A673 (cell line): ENCODE data around the gene CAMSAP2.

Experiments used
- EZH2 ChIP-seq: fragments of 200-600 bp; sonication (generic); IDR thresholded peaks from 2 replicates; pipeline ENCODE4 v1.6.1; 2017; ENCODE audit warnings: borderline replicate concordance, low read depth, mild to moderate bottlenecking, mixed read lengths, antibody characterized with exemption, low read length; ENCODE audit not compliant: poor library complexity, severe bottlenecking
- TF ChIP-seq, protein P1 (sequence below): fragments of 300-800, 200-600 bp; sonication (generic); conservative IDR thresholded peaks from 2 replicates; pipeline ENCODE4 v1.5.1; 2017; ENCODE audit warnings: low read depth, mild to moderate bottlenecking, antibody characterized with exemption, low read length, moderate library complexity, mixed read lengths

DNA sequence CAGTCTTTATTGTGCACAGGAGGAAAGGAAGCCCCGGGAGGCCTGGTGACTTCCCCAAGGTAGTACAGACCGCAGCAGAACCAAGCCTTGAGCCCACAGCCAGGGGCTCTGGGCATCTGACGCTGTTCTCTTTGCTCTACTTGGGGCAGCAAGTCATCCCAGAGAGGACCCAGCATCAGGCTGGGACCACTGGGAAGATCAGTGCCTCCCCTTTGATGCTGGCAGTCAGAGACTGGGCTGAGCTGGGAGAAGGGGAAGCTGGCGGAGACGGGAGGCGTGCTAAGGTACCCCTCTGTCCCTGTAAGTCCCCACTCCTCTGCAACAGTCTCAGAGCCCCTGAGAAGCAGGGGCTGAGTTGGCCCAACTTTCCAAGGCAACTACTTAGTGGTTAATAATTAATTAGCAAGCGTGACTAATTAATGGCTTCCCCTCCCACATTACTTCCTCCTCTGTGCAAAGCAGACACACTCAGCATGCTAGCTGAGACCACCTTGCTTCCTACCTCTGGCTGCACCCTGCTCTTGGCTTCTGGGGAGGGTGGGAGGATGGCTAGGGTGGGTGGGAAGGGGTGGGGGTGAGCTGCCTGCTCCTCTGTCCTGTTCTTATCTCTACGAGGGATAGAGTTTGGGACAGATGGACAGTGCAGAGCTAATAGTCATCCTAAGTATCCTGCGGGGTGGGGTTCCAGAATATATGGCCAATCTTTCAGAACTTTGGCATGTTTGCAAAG lies 157.3 kb downstream of the CAMSAP2 start:
- TF ChIP-seq, protein P1, sequence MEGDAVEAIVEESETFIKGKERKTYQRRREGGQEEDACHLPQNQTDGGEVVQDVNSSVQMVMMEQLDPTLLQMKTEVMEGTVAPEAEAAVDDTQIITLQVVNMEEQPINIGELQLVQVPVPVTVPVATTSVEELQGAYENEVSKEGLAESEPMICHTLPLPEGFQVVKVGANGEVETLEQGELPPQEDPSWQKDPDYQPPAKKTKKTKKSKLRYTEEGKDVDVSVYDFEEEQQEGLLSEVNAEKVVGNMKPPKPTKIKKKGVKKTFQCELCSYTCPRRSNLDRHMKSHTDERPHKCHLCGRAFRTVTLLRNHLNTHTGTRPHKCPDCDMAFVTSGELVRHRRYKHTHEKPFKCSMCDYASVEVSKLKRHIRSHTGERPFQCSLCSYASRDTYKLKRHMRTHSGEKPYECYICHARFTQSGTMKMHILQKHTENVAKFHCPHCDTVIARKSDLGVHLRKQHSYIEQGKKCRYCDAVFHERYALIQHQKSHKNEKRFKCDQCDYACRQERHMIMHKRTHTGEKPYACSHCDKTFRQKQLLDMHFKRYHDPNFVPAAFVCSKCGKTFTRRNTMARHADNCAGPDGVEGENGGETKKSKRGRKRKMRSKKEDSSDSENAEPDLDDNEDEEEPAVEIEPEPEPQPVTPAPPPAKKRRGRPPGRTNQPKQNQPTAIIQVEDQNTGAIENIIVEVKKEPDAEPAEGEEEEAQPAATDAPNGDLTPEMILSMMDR = no peak
- no peak for TF ChIP-seq EZH2
